Measurements from ENCODE around the gene UNC13D. TPM values are rescaled to one million over a fixed set of nuclear protein-coding genes. Genes with fewer than 3 reads are reported as not detected.

The UNC13D gene
- total and polyA plus RNA-seq, 2 of the 4 experiments (the other 2 are of a cell fraction): under 0.01 to 0.31 TPM

DNA sequence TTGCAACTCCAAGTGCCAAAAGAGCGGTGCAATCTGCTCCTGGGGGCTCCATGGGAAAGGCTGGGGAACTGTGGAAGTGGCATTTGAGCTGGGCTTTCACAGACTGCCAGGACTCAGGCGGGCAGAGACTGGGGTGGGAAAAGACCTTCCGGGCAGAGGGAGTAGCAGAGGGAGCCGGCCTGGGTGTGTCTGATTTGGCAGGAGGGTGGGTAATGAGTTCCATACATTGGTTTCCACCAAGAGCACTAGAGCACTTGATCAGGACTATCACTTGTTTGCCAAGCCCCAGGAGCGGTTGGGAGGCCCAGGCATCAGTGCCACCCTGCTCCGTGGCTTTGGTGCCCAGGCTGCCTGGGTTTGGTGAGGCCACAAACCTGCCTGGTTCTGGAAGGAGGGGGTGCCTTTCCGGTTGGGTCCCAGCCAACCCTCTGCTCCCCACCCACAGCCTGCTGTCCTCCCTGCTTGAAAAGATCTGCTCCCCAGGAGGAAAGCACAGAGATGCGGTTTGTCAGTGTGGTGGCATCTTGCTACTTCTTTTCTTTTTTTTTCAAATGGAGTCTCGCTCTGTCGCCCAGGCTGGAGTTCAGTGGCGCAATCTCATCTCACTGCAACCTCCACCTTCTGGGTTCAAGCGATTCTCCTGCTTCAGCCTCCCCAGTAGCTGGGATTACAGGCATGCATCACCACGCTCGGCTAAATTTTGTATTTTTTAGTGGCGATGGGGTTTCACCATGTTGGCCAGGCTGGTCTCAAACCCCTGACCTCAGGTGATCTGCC lies 37.7 kb upstream of the UNC13D start:
- H3K27ac ChIP-seq (ENCODE audit: insufficient read depth, low read length): no peak overlapping the region
- no peak overlapping the region for H3K4me2 ChIP-seq (ENCODE audit: low read depth, low read length)
- peaks cover 3% of the 10 kb centered on the region for H3K4me1 ChIP-seq (ENCODE audit: control insufficient read depth, insufficient read depth, low read length)
- TF ChIP-seq FOS (IDR thresholded peaks at IDR 0.05; ENCODE audit: low read depth, low read length): no peak
- H3K9me3 ChIP-seq (ENCODE audit: control insufficient read depth, insufficient read depth, low read length): no peaks in the 10 kb centered on the region
- no peak overlapping the region for H3K4me3 ChIP-seq (ENCODE audit: insufficient read depth, low read depth, low read length)
- peaks cover 0 to under 1% of the 10 kb centered on the region in 2 experiments; a peak in 1 of 4 replicates for H3K79me1 ChIP-seq (ENCODE audit: low read depth in 1 of 2, low read length in 2 of 2)
- no peak overlapping the region for H4K91ac ChIP-seq (ENCODE audit: insufficient read depth, low read depth, low read length)
- no peak overlapping the region for H3K18ac ChIP-seq (ENCODE audit: low read depth, low read length)
- H2BK5ac ChIP-seq (ENCODE audit: low read depth, low read length, poor library complexity, severe bottlenecking): no peak overlapping the region
- POLR2A ChIA-PET (ENCODE audit: unreplicated experiment): interaction anchor here (1.0 kb wide), 1 partner anchor 102 kb away, joined by 3 read pairs; no protein-coding TSS in a partner anchor
- H2BK15ac ChIP-seq (ENCODE audit: low read depth, low read length): no peak overlapping the region
- no peaks in the 10 kb centered on the region for H3K36me3 ChIP-seq (ENCODE audit: control insufficient read depth, insufficient read depth, low read length)
- peaks cover 2% of the 10 kb centered on the region; the same call in 1 of the 2 replicates for H4K20me1 ChIP-seq (ENCODE audit: insufficient read depth, low read length)
- no peak overlapping the region for H2BK20ac ChIP-seq (ENCODE audit: low read depth, low read length)
- H2AFZ ChIP-seq (replicated peaks; ENCODE audit: low read length, poor library complexity): no peak overlapping the region
- no peak overlapping the region for H3K56ac ChIP-seq (ENCODE audit: extremely low read depth, insufficient read depth, low read length)
- intact Hi-C loops (cut with micrococcal nuclease): no loop called here
- H4K8ac ChIP-seq (ENCODE audit: low read depth in 2 of 2, low read length in 2 of 2): no peak overlapping the region
- no peak overlapping the region for H3K4ac ChIP-seq (ENCODE audit: low read depth, low read length)
- CTCF ChIA-PET: no interaction called here
- no peak overlapping the region for H3K14ac ChIP-seq (replicated peaks; ENCODE audit: low read depth, low read length)
- DNase-seq: no peak
- no peaks in the 10 kb centered on the region for H3K9me1 ChIP-seq (ENCODE audit: insufficient read depth, low read length)
- in situ Hi-C loops (cut with MboI; ENCODE audit: low sequenced_read_pairs): no loop called here
- 82% methylated on average over 6 of the region's 15 CpGs; no CpG with 5 or more reads in 1 of the 2 experiments for WGBS, 2 experiments (ENCODE audit: extremely low coverage in 2 of 2, insufficient read length in 1 of 2)
- no peak overlapping the region for H2AK9ac ChIP-seq (replicated peaks; ENCODE audit: low read depth, low read length, poor library complexity)
- H3K9ac ChIP-seq (ENCODE audit: low read depth, low read length): no peak overlapping the region
- no TSS peak for BruUV-seq (replicated peaks)
- ATAC-seq (ENCODE audit: low read depth): no peak
- H2BK120ac ChIP-seq (ENCODE audit: low read depth, low read length): no peak overlapping the region
- no peak overlapping the region for H3K23ac ChIP-seq (ENCODE audit: low read depth, low read length)
- dilution Hi-C loops (cut with HindIII; ENCODE audit: low sequenced_read_pairs, unreplicated experiment): no loop called here
- H4K5ac ChIP-seq (ENCODE audit: low read depth, low read length): no peak overlapping the region
- peaks cover 3% of the 10 kb centered on the region for H3K27me3 ChIP-seq (ENCODE audit: control insufficient read depth, insufficient read depth, low read length)
- H2AK5ac ChIP-seq (ENCODE audit: low read depth, low read length): no peak overlapping the region

All from IMR-90 (cell line).